Activated CD4-positive, alpha-beta T cell treated with anti-CD3 and anti-CD28 coated beads, Interleukin-2, Interleukin-4, amounts not matched to agents 100 ng/mL and 50 ng/mL, durations not matched to agents 16 hours and 8 hours (primary cell): Measurements from ENCODE around the gene ADAMTS19.
A peak's percentile ranks its signal among the peaks of the same experiment; 100 is the strongest.

Source experiments
- DNase-seq: peaks from one replicate; pipeline ENCODE4 v3.0.0-alpha.2; 2020; ENCODE audit warnings: low spot score

The ADAMTS19 gene

GRCh38 chr5:129770024-129770820 lies 310.1 kb downstream of the ADAMTS19 start:
- no peak for DNase-seq

GRCh38 chr5:129771058-129771838 lies 311.1 kb downstream of the ADAMTS19 start:
- peak; percentile 55 for DNase-seq

- DNase-seq = no peak
Measured at GRCh38 chr5:129773376-129773775, 313.3 kb downstream of the ADAMTS19 start.

GRCh38 chr5:129781594-129781993 lies 321.5 kb downstream of the ADAMTS19 start:
- no peak for DNase-seq
